HFF-Myc (cell line): ENCODE measurements around the gene AFDN.

Source experiments
- DNase-seq: peaks from one replicate; pipeline ENCODE4 v3.0.0-alpha.2; 2011; ENCODE audit warnings: low read depth; ENCODE audit errors: extremely low read depth
- H3K4me3 ChIP-seq: replicated peaks from 2 replicates; pipeline ENCODE4 v1.5.1; 2011; ENCODE audit warnings: low read depth, mild to moderate bottlenecking, control low read depth, low read length
- CTCF ChIP-seq: IDR thresholded peaks from 2 replicates; pipeline ENCODE4 v1.5.1; 2012; ENCODE audit warnings: mild to moderate bottlenecking, low read depth, low read length, control low read depth; ENCODE audit errors: missing control alignments

The AFDN gene, protein sequence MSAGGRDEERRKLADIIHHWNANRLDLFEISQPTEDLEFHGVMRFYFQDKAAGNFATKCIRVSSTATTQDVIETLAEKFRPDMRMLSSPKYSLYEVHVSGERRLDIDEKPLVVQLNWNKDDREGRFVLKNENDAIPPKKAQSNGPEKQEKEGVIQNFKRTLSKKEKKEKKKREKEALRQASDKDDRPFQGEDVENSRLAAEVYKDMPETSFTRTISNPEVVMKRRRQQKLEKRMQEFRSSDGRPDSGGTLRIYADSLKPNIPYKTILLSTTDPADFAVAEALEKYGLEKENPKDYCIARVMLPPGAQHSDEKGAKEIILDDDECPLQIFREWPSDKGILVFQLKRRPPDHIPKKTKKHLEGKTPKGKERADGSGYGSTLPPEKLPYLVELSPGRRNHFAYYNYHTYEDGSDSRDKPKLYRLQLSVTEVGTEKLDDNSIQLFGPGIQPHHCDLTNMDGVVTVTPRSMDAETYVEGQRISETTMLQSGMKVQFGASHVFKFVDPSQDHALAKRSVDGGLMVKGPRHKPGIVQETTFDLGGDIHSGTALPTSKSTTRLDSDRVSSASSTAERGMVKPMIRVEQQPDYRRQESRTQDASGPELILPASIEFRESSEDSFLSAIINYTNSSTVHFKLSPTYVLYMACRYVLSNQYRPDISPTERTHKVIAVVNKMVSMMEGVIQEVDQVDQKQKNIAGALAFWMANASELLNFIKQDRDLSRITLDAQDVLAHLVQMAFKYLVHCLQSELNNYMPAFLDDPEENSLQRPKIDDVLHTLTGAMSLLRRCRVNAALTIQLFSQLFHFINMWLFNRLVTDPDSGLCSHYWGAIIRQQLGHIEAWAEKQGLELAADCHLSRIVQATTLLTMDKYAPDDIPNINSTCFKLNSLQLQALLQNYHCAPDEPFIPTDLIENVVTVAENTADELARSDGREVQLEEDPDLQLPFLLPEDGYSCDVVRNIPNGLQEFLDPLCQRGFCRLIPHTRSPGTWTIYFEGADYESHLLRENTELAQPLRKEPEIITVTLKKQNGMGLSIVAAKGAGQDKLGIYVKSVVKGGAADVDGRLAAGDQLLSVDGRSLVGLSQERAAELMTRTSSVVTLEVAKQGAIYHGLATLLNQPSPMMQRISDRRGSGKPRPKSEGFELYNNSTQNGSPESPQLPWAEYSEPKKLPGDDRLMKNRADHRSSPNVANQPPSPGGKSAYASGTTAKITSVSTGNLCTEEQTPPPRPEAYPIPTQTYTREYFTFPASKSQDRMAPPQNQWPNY (N-terminal part only)

GRCh38 chr6:167826896-167827582 lies at the start of gene AFDN:
TSS of gene AFDN (plus strand) at chr6:167826911. CDS start at chr6:167827133, 222 bp downstream.
- DNase-seq, result no peak
- peak within 1 kb of the TSS; percentile 69 for H3K4me3 ChIP-seq
- TF ChIP-seq CTCF, result no peak

DNA sequence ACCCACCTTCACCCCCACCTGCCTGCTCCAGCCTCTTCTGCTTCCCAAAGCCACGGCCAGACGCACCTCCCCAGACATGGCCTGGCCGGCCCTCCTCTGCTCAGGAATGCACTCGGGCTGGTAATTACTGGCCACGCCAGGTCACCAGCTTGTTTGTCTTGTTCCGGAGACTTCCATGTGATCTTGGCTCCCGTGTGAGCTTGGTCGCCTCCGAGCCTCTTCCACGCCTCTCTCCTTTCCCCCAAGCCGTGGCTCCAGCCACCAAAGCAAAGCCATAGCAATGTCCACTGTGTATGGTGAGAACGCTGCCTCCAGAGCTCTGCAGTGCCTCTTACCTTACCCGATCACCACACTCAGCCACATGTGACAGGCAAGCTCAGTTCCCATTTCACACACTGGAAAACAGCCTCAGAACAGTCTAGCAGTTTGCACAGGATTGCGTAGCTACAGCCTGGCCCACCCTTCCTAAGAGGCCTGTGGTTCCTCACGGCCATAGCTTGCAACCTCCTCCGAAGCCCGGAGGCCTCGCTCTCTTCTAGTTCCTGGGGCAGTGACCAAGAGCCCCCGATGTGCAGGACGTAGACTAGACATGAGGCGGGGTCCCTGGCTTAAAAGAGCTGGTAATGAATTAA lies 48.1 kb upstream of the AFDN start:
- H3K4me3 ChIP-seq, result no peak overlapping the region
- no peak for TF ChIP-seq CTCF
- no peak for DNase-seq

- no peak for DNase-seq
- TF ChIP-seq CTCF, result no peak
- no peak overlapping the region for H3K4me3 ChIP-seq
Measured at GRCh38 chr6:167779129-167779992, 47.4 kb upstream of the AFDN start.

- no peak for TF ChIP-seq CTCF
Measured at GRCh38 chr6:167779993-167780655, 46.6 kb upstream of the AFDN start.

GRCh38 chr6:167781066-167781767 lies 45.5 kb upstream of the AFDN start:
- TF ChIP-seq CTCF, result no peak
- no peak for DNase-seq
- no peak overlapping the region for H3K4me3 ChIP-seq

More at GRCh38 chr6:167779993-167780655, 46.6 kb upstream of the AFDN start:
- no peak for DNase-seq
- no peak overlapping the region for H3K4me3 ChIP-seq
